Vagina (tissue), 2 donors: ENCODE measurements around the gene DDX5.
"Not testable (repeated sequence)": the region's sequence is repeated elsewhere in the genome, so short reads cannot be mapped to it uniquely, and the experiment has no call there.

Experiments
- POLR2A ChIP-seq, 2 donors: fragments of 450-650 bp; IDR thresholded peaks; one replicate each; pipeline ENCODE4 v1.6.1; 2017; ENCODE audit warnings: antibody characterized with exemption in 2 of 2, mild to moderate bottlenecking in 2 of 2, moderate library complexity in 2 of 2
- TF ChIP-seq, protein P1 (sequence below), 3 experiments: fragments of 450-650 bp in 2 of 3; fragments of 200-600 bp in 1 of 3; sonication (generic) in 1 of 3; IDR thresholded peaks; one replicate each; pipeline ENCODE4 v1.5.1; 2017 to 2019; ENCODE audit warnings: antibody characterized with exemption in 3 of 3, mild to moderate bottlenecking in 2 of 3, moderate library complexity in 2 of 3

DNA sequence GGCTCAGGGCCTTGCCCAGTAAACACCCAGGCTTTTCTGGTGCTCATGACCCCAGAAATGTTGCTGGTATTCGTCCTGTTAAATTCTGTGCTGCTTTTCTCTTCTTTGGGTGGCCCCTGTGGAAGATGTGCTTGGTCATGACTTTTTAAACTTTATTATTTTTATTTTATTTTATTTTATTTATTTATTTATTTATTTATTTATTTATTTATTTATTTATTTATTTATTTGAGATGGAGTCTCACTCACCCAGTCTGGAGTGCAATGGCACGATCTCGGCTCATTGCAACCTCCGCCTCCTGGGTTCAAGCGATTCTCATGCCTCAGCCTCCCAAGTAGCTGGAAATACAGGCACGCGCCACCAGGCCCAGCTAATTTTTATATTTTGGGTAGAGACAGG lies 46.3 kb downstream of the DDX5 start:
- TF ChIP-seq, protein P1, sequence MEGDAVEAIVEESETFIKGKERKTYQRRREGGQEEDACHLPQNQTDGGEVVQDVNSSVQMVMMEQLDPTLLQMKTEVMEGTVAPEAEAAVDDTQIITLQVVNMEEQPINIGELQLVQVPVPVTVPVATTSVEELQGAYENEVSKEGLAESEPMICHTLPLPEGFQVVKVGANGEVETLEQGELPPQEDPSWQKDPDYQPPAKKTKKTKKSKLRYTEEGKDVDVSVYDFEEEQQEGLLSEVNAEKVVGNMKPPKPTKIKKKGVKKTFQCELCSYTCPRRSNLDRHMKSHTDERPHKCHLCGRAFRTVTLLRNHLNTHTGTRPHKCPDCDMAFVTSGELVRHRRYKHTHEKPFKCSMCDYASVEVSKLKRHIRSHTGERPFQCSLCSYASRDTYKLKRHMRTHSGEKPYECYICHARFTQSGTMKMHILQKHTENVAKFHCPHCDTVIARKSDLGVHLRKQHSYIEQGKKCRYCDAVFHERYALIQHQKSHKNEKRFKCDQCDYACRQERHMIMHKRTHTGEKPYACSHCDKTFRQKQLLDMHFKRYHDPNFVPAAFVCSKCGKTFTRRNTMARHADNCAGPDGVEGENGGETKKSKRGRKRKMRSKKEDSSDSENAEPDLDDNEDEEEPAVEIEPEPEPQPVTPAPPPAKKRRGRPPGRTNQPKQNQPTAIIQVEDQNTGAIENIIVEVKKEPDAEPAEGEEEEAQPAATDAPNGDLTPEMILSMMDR (IDR thresholded peaks at IDR 0.05) = not testable (repeated sequence)
- TF ChIP-seq POLR2A (IDR thresholded peaks at IDR 0.05) = not testable (repeated sequence)
